HG03159 (cell line): Measurements from ENCODE around the gene GADD45A.
"Not testable (repeated sequence)": the region's sequence is repeated elsewhere in the genome, so short reads cannot be mapped to it uniquely, and the experiment has no call there.

Experiments used
- ATAC-seq: cut with Tn5 transposase; IDR thresholded peaks from one replicate; pipeline ENCODE4 v1.9.1; 2021; ENCODE audit warnings: mild to moderate bottlenecking, moderate library complexity; ENCODE audit not compliant: unreplicated experiment

The GADD45A gene

GRCh38 chr1:67717876-67718275 lies 32.9 kb downstream of the GADD45A start:
- ATAC-seq, result no peak

- ATAC-seq, result no peak
These were observed 34.6 kb downstream of the GADD45A start for GRCh38 chr1:67719329-67720196.

- ATAC-seq, result no peak
These were observed 36.1 kb downstream of the GADD45A start for GRCh38 chr1:67721112-67721511.

GRCh38 chr1:67721650-67722291 lies 36.8 kb downstream of the GADD45A start:
- ATAC-seq, result no peak

- no peak for ATAC-seq
These were observed 37.4 kb downstream of the GADD45A start for GRCh38 chr1:67722292-67722944.

- no peak for ATAC-seq
These were observed 38.1 kb downstream of the GADD45A start for GRCh38 chr1:67723126-67723525.

- ATAC-seq, result peak; percentile 74
These were observed 38.6 kb downstream of the GADD45A start for GRCh38 chr1:67723620-67724019.

GRCh38 chr1:67724928-67725560 lies 40.0 kb downstream of the GADD45A start:
- ATAC-seq, result no peak

GRCh38 chr1:67726224-67726623 lies 41.2 kb downstream of the GADD45A start:
- no peak for ATAC-seq

GRCh38 chr1:67729872-67730271 lies 44.9 kb downstream of the GADD45A start:
- no peak for ATAC-seq

GRCh38 chr1:67730312-67730711 lies 45.3 kb downstream of the GADD45A start:
- not testable (repeated sequence) for ATAC-seq

- ATAC-seq, result no peak
These were observed 46.3 kb downstream of the GADD45A start for GRCh38 chr1:67731322-67731721.

GRCh38 chr1:67732750-67733151 lies 47.8 kb downstream of the GADD45A start:
- peak; percentile 29 for ATAC-seq

- no peak for ATAC-seq
These were observed 48.8 kb downstream of the GADD45A start for GRCh38 chr1:67733681-67734322.

- ATAC-seq, result no peak
These were observed 49.3 kb downstream of the GADD45A start for GRCh38 chr1:67734323-67734690.

- no peak for ATAC-seq
These were observed 50.2 kb downstream of the GADD45A start for GRCh38 chr1:67735206-67735605.

- ATAC-seq, result peak; percentile 96
These were observed 51.0 kb downstream of the GADD45A start for GRCh38 chr1:67735806-67736627.

- no peak for ATAC-seq
These were observed 51.7 kb downstream of the GADD45A start for GRCh38 chr1:67736750-67737149.

- ATAC-seq, result no peak
These were observed 52.9 kb downstream of the GADD45A start for GRCh38 chr1:67737875-67738274.
